IPS DF 19.7 (cell line): ENCODE results near the gene CFAP61.
"Not testable (repeated sequence)": the region's sequence is repeated elsewhere in the genome, so short reads cannot be mapped to it uniquely, and the experiment has no call there.

ENCODE experiments used
- DNase-seq: peaks from one replicate; pipeline ENCODE4 v3.0.0-alpha.2; 2013; ENCODE audit warnings: low read depth, low spot score

The CFAP61 gene

GRCh38 chr20:20230741-20231140 is 178.4 kb downstream of the CFAP61 start:
- no peak for DNase-seq

DNA sequence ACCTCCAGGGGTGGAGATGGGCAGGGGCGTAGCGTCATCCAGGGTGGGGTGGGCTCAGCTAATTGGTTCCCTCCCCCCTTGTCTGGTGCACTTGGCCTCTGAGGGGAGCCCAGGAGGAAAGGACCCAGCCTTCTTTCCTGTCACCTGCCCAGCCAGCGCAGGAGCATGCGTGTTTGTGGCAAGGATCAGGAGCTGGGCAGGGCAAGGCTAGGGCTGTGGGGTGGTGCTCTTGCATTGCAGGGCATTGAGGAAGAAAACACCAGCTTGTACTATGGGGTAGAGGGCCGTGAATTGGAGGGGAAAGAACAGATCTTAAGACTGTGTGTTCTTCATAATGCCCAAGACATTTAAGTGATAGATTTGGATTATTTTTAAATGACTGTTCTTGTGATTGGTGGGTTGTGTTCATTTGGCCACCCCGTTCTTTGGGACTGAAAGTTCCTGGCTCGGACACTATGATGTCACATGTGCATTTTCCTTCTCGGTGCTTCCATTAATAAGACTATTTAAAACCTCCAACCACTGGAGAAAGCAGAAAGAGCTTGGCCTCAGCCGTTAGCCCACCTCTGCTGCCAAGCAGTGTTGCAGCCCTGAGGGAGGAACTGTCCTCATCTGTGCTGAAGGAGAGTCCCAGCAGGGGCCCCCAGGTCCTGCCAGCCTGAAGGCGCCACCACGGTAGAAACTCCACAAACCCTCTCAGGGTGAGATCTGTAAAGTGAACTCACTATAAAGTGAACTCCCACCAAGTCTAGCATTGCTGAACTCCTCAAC is 179.4 kb downstream of the CFAP61 start:
- DNase-seq = no peak

GRCh38 chr20:20233041-20233514 is 180.7 kb downstream of the CFAP61 start:
- DNase-seq = no peak

DNA sequence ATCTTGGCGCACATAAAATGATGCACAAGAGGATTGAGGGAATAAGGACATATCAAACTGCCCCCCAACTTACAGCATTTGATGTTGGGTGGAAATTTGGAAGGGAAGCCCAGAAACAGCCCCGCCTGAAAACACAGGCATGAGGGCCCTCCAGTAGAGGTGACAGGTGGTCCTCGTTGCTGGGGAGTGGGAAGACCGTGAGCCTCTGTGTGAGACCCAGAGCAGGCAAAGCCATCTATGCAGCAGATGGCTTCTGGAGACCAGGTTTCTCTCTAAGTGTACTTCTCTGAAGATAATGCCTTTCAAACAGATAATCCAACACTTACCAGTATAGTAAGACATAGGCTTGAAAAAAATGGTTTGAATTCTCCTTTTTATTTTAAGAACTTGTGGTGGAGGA is 183.3 kb downstream of the CFAP61 start:
- DNase-seq = no peak

- no peak for DNase-seq
Measured at GRCh38 chr20:20237093-20237959, 185.0 kb downstream of the CFAP61 start.

- no peak for DNase-seq
Measured at GRCh38 chr20:20241976-20242375, 189.6 kb downstream of the CFAP61 start.

GRCh38 chr20:20244384-20244783 is 192.1 kb downstream of the CFAP61 start:
- DNase-seq = not testable (repeated sequence)

- DNase-seq = no peak
Measured at GRCh38 chr20:20246996-20247633, 194.8 kb downstream of the CFAP61 start.

- no peak for DNase-seq
Measured at GRCh38 chr20:20248620-20249200, 196.4 kb downstream of the CFAP61 start.

- DNase-seq = no peak
Measured at GRCh38 chr20:20251317-20251716, 199.0 kb downstream of the CFAP61 start.

DNA sequence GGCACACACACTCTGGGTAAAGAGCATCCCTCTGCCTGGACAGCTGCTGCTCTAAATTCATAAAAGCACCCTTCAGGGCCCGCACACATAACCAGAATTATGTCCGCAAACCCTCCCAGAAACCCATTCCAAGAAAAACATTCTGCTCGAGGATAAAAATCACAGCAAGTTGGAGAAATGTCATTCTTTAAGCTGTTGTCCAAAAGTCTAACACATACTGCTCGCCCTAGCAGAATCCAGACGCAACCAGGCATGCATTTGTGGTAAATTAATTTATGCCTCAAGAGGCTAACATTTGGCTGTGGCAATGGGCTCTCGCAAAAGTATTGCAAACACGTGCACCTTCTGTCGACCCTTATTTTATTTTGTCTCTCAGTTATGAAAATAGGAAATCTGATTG is 199.5 kb downstream of the CFAP61 start:
- no peak for DNase-seq

GRCh38 chr20:20253039-20253743 is 200.9 kb downstream of the CFAP61 start:
- no peak for DNase-seq

DNA sequence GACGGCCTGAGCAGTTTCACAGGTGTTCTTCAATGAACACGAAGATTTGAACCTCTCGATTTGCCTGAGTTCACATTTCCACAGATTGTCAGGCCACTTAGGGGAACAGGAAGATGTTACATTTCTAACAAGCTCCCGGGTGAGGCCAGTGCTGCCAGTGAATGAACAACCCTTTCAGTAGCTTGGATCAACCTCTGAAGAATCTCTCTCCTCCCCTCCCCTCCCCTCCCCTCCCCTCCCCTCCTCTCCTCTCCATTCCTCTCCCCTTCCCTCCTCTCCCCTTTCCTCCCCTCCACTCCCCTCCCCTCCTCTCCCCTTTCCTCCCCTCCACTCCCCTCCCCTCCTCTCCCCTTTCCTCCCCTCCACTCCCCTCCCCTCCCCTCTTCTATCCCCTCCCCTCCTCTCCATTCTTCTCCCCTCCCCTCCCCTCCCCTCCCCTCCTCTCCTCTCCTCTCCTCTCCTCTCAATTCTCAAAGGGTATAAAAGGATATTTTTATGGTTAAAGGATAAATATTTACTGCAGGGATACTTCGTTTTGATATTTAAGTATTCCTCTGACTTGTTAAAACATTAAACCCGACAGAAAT is 201.5 kb downstream of the CFAP61 start:
- DNase-seq = no peak

- DNase-seq = no peak
Measured at GRCh38 chr20:20255099-20255498, 202.8 kb downstream of the CFAP61 start.

- DNase-seq = no peak
Measured at GRCh38 chr20:20259533-20259932, 207.2 kb downstream of the CFAP61 start.

DNA sequence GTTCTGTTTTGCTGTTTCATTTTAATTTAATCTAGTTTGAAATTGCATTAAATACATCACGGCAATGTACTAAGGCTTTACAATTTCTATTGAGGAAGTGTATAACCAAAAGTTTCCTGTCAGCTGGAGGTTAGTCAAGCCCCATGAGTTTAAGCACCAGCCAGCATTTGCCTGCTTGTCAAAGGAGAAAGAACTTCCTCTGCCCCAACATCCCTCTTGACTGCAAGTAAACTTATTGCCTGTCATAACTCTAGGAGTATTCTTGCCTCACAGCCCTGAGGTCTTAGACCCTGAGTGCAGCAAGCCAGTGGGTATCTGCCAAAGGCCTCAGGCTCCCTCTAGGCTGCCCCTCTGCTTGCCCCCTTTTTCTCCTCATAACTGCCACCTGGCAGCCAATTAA is 208.8 kb downstream of the CFAP61 start:
- no peak for DNase-seq

GRCh38 chr20:20265210-20265609 is 212.9 kb downstream of the CFAP61 start:
- DNase-seq = no peak

- DNase-seq = no peak
Measured at GRCh38 chr20:20266552-20266951, 214.2 kb downstream of the CFAP61 start.

DNA sequence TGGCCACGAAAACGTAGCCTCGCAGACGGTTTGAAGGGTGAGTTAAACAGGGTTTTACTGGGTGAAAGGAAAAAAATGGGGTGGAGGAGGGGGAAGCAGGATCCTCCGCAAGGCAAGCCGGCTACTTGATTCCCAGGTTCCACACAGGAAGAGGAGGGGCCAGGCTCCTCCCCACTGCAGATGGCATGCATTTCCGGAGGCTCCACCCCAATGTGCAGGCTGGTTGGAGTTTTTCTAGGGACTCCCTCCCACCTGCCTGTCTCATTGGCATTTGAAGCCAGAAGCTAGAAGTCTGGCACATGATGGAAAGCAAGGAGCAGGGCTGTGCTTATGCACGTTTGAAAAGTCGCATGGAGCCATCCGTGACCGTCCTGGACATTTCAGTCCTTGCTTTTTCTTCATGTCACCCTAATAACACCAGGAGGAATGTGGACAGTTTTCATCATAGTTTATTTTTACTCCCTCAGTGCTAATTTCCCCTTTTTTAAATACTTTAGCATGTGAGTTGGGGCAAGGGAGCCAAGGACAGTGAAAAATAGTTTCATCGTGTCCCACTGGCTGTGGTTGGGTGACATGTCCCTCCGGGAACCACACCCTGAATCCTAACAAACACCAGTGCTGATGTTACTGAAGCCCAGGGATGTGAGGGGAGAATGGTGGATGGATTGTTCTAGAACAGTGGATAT is 215.5 kb downstream of the CFAP61 start:
- DNase-seq = peak; percentile 5

GRCh38 chr20:20271271-20271670 is 218.9 kb downstream of the CFAP61 start:
- no peak for DNase-seq
